SK-N-MC (cell line): Measurements from ENCODE around the gene C2CD2.

Experiments
- DNase-seq: peaks from one replicate; pipeline ENCODE4 v3.0.0-alpha.2; 2011; ENCODE audit warnings: low read depth, low spot score
- H3K27ac ChIP-seq: fragments of 200-600 bp; sonication (generic); 2 replicates; pipeline ENCODE4 v1.5.1; 2016; ENCODE audit warnings: mixed run types
- H3K36me3 ChIP-seq: fragments of 200-600 bp; sonication (generic); 2 replicates; pipeline ENCODE4 v1.6.1; 2017; ENCODE audit warnings: antibody characterized with exemption, low read length, mixed read lengths; ENCODE audit not compliant: insufficient read depth
- H3K4me3 ChIP-seq: fragments of 200-600 bp; sonication (generic); 2 replicates; pipeline ENCODE4 v1.5.1; 2016
- H3K9ac ChIP-seq: fragments of 200-600 bp; sonication (generic); 2 replicates; pipeline ENCODE4 v1.8.0; 2017; ENCODE audit warnings: mixed run types, mixed read lengths; ENCODE audit not compliant: insufficient read length
- H3K9me3 ChIP-seq: fragments of 200-600 bp; sonication (generic); 2 replicates; pipeline ENCODE4 v1.6.1; 2017; ENCODE audit warnings: low read depth, mild to moderate bottlenecking, antibody characterized with exemption, low read length, moderate library complexity, mixed read lengths
- EZH2 ChIP-seq: fragments of 200-600 bp; sonication (generic); IDR thresholded peaks from one replicate; pipeline ENCODE4 v1.6.1; 2017; ENCODE audit warnings: antibody characterized with exemption
- FOXP2 ChIP-seq: optimal IDR thresholded peaks from 2 replicates; pipeline ENCODE3; 2011; ENCODE audit warnings: mild to moderate bottlenecking, moderate library complexity; ENCODE audit not compliant: insufficient read depth; ENCODE audit errors: extremely low read length, control extremely low read depth
- POLR2AphosphoS5 ChIP-seq: IDR thresholded peaks from 2 replicates; pipeline ENCODE4 v1.6.1; 2012; ENCODE audit warnings: mild to moderate bottlenecking, low read depth, low read length, borderline replicate concordance

Gene C2CD2

DNA sequence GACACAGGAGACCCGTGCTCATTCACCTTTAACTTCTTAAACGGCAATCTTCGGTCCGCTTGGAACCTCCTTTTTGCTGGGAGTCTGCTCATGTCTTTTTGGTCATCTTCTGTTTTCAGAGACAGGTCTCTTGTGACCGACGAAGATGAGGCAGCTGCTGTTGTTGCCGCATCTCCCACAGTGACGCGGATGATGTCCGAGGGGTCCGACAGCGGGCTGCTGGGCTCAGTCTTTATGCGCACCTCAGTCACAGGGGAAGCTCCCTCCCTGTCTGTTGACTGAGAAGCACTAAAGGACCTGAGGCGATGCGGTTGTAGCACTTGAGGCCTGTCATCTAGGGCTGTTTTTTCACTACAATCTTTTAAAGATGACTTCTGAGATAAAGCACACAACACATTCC, 38.8 kb upstream of the C2CD2 start:
- no peak for TF ChIP-seq FOXP2
- Histone ChIP-seq H3K4me3 (no peak overlapping the region), H3K27ac (no peak overlapping the region), H3K36me3 (peaks cover 71% of the 10 kb centered on the region), H3K9ac (no peak overlapping the region), H3K9me3 (no peaks in the 10 kb centered on the region)
- no peak for DNase-seq

DNA sequence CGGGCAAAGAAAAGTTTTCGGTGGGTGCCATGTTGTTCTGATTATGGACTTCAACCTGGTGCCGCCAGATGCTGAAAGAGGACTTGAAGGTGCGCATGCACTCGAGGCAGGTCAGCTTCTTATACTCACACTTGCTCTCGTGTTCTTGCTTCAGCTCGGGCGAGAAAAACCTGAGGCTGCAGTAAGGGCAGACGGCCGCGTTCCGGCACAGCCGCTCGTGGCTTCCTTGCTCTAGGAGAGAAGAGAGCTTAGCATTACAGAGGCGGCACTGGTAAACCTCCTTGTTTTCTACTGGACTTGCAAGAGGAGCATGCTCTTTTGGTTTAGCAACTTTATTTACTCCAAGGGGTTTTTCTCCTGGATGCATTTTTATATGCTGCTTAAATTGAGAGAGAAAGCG, 37.8 kb upstream of the C2CD2 start:
- Histone ChIP-seq H3K27ac (no peak overlapping the region), H3K36me3 (peaks cover 62% of the 10 kb centered on the region), H3K9me3 (no peaks in the 10 kb centered on the region), H3K4me3 (no peak overlapping the region), H3K9ac (no peak overlapping the region)
- DNase-seq: no peak
- TF ChIP-seq POLR2AphosphoS5: no peak
- TF ChIP-seq EZH2: no peak
- TF ChIP-seq FOXP2: no peak

DNA sequence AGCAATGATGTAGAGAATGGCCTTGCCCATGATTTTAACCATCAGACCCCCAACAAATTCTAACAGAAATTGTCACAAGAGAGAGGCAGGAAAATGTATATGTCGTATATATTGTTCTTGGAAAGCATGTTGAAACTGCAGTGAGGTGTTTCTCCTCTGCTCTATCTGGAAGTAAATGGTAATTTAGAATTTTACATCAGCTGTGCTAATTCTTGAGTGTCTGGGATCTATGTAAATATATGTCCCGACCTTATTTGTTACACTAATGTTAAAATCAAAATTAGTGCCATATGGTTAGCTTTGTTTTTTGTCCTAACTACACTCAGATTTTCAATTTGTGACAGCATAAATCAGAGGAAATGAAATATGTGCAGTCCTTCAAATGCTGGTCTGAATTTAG, 35.9 kb upstream of the C2CD2 start:
- DNase-seq: no peak
- Histone ChIP-seq H3K9me3 (no peaks in the 10 kb centered on the region), H3K36me3 (peaks cover 47% of the 10 kb centered on the region), H3K4me3 (no peak overlapping the region), H3K27ac (0 out of 2 replicates have a peak overlapping the region, but pooled peaks have one; percentile 26), H3K9ac (no peak overlapping the region)
- TF ChIP-seq EZH2 (no peak), POLR2AphosphoS5 (no peak), FOXP2 (no peak)

DNA sequence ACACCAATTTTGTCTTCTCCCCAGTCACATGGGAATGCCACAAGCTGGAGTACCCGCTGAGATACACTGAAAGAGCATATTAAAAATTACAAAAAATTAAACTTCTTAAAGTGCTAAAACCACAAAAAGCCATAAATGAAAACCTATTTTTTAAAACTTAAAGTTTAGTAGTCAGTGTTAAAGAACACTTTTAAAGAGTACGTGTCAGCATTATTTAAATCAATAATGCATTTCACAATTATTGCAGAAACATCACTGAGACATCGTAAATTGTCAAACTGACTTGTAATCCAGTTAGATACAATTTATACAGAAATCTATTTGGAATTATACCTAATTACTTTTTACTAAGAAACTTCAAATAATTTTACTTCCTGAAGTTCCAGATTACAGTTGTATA, 33.5 kb upstream of the C2CD2 start:
- DNase-seq: peak; percentile 6
- no peak for TF ChIP-seq POLR2AphosphoS5
- no peak for TF ChIP-seq EZH2
- no peak for TF ChIP-seq FOXP2
- peaks cover 25% of the 10 kb centered on the region for H3K36me3 ChIP-seq

DNA sequence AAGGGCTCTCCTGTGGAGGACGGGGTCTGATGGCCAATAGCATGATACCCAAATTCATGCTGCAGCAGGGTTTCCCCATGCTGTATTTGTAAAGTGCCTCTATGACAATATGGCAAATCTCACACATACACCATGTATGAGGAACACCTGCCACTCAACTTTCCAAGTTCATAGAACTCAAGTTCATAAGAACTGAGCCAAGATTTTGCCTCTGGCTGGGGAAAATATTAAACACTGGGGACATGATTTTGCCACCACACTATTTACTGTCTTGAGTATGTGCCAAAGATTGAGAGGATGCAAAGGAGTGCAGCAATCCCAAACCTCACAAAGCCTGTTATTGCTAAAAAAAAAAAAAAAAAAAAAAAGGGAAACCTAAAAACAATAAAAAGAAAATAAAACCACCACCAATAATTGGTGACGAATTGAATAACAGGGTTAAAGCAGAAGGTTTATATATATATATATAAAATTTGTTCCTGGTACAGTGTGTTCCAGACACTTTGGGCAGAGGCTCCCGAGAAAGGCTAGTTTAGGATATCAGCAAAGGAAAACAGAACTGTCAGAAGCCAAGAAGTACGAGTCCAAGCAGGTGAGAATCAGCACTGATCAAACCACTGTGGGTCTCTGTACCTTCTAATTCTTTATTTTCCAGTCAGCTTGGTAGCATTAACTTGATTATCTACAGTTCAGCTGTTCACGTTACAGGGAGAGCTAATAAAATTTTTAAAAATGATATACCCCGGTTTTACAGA, 32.0 kb upstream of the C2CD2 start:
- no peak for DNase-seq
- Histone ChIP-seq H3K9ac (no peak overlapping the region), H3K4me3 (no peak overlapping the region), H3K9me3 (no peaks in the 10 kb centered on the region), H3K36me3 (peaks cover 10% of the 10 kb centered on the region), H3K27ac (no peak overlapping the region)
- TF ChIP-seq EZH2 (no peak), FOXP2 (no peak), POLR2AphosphoS5 (no peak)

More for the DNA sequence above, 33.5 kb upstream of the C2CD2 start:
- H3K27ac ChIP-seq: peak overlapping the region; percentile 65
- H3K4me3 ChIP-seq: peak overlapping the region; percentile 40
- H3K9me3 ChIP-seq: no peaks in the 10 kb centered on the region
- H3K9ac ChIP-seq: peak overlapping the region; percentile 30

DNA sequence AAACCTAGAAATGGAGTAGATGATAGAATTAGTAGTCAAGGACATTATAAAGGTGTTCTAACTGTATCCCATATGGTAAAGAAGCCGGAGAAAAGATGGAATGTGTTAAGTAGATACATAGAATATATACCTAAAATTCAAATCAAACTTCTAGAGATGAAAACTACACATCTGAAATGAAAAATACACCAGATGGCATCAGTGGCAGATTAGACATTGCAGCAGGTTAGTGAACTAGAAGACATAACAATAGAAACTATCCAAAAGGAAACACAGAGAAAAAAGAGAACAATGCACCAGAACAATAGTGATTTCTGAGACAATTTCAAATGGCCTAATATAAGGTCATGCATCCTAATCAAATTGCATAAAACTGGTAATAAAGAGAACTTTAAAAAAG, 29.4 kb upstream of the C2CD2 start:
- no peak overlapping the region for H3K4me3 ChIP-seq
- H3K9ac ChIP-seq: no peak overlapping the region
- no peak overlapping the region for H3K27ac ChIP-seq
- H3K36me3 ChIP-seq: no peaks in the 10 kb centered on the region
- no peak for TF ChIP-seq FOXP2
- TF ChIP-seq EZH2: no peak
- no peak for TF ChIP-seq POLR2AphosphoS5
- H3K9me3 ChIP-seq: no peaks in the 10 kb centered on the region
- DNase-seq: no peak

DNA sequence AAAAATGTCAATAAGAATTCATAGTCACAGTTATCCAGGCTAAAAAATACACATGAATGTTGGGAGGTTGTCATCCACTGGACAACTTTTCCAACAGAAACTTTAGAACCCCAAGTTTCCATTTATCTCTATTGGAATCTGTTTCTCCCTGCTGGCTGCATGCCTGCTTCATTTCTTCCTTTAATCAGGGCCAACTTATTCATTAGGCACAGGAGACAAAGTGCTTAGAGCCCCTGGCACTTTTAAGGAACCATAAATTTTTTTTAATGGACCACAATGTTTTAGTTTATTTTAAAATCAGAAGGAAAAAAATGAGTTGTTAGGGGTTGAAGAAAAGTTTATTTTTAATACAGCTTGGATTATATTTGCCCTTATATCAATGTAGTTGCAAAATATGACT, 26.7 kb upstream of the C2CD2 start:
- Histone ChIP-seq H3K27ac (peak overlapping the region; percentile 29; the same call in 1 of the 2 replicates), H3K36me3 (no peaks in the 10 kb centered on the region), H3K4me3 (peak overlapping the region; percentile 2; the same call in 1 of the 2 replicates), H3K9ac (no peak overlapping the region), H3K9me3 (no peaks in the 10 kb centered on the region)
- DNase-seq: peak; percentile 53
- TF ChIP-seq POLR2AphosphoS5 (no peak; the same call in 1 of the 2 replicates), EZH2 (no peak), FOXP2 (no peak)

DNA sequence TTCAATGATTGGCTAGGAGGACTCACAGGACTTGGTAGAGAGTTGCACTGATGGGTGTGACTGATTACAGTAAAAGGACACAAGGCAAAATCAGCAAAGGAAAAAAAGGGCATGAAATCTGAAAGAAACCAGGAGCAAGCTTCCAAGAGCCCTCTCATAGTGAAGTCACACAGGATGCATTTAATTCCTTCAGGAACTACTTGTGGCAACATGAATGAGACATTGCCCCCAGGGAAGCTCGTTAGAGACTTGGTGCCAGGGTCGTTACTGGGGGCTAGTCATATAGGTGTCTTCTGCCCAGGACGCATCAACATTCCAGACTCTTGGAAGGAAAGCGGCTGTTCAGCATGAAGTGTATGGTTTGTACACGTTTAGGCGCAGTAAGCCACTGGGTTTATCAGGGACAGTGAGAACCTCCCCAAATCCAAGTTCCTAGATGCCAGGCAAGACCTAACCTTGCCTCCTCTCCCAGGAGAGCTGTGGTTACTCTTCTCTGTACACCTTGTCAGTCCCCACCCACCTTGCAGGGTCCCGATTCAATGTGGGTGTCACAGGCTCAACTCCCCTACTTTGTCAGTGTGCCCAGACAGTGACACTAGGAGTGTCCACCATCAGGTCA, 26.0 kb upstream of the C2CD2 start:
- DNase-seq: no peak
- H3K9me3 ChIP-seq: no peaks in the 10 kb centered on the region

More for the DNA sequence above, 26.0 kb upstream of the C2CD2 start:
- Histone ChIP-seq H3K9ac (no peak overlapping the region), H3K4me3 (peak overlapping the region; percentile 2; the same call in 1 of the 2 replicates), H3K27ac (peak overlapping the region; percentile 29; the same call in 1 of the 2 replicates), H3K36me3 (no peaks in the 10 kb centered on the region)
- TF ChIP-seq EZH2: no peak
- no peak for TF ChIP-seq POLR2AphosphoS5
- no peak for TF ChIP-seq FOXP2
